HG03196 (cell line): ENCODE data around the gene IRF4.
"Not testable (repeated sequence)": the region's sequence is repeated elsewhere in the genome, so short reads cannot be mapped to it uniquely, and the experiment has no call there.

Experiments
- ATAC-seq: cut with Tn5 transposase; IDR thresholded peaks from one replicate; pipeline ENCODE4 v1.9.1; 2021; ENCODE audit not compliant: unreplicated experiment

Gene IRF4

DNA sequence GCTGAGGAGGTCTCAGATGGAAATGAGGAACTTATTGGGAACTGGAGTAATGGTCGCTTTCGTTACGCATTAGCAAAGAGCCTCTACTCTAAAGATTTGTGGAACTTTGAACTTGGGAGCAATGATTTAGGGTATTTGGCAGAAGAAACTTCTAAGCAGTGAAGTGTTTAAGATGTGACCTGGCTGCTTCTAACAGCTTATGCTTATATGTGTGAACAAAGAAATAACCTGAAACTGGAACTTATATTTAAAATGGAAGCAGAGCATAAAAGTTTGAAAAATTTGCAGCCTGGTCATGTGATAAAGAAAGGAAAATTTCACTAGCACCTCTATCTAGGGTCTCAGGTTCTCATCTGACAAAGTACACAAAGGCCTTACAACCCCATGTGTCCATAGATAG, 23.5 kb downstream of the IRF4 start:
- no peak for ATAC-seq

DNA sequence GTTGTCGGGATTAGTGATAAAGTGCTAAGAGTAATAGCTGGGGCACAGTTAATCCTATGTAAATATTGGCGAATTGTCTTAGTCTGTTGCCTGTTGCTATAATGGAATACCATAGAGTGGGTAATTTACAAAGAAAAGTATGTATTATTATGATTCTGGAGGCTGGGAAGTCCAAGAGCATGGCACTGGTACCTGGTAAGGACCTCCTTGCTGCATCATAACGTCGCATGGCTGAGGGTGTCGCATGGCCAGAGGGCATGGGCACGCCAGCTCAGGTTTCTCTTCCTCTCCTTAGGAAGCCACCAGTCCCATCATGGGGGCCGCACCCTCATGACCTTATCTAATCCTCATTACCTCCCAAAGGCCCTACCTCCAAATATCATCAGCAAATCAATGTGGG, 29.7 kb downstream of the IRF4 start:
- ATAC-seq = no peak

DNA sequence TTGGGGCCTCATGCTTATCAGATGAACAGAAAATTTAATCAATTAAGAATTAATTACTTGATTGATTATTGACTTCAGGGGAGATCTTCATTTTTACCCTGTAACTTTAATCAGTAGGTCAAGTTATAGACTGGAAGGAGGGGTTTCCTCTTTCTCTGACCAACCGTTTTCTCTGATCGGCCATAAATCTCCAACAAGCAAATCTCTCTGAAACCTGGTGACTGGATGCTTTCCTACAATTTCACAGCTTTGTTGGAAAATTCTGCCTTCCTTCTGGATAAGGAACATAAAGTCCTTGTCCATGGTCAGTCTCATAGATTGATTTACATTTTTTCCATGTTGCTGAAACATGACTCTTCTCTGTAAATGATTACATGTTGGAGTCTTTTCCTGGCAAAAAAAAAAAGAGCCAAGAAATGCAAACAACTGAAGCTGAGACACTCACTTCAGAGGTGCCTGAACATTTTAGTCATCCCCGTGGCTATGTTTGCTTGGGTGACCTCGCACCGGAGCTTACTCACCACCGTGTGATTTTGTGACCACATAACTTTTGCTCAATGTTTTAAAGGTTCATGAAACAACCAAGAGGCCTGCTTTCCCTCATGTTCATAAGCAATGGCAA, 31.0 kb downstream of the IRF4 start:
- ATAC-seq = peak; percentile 74

DNA sequence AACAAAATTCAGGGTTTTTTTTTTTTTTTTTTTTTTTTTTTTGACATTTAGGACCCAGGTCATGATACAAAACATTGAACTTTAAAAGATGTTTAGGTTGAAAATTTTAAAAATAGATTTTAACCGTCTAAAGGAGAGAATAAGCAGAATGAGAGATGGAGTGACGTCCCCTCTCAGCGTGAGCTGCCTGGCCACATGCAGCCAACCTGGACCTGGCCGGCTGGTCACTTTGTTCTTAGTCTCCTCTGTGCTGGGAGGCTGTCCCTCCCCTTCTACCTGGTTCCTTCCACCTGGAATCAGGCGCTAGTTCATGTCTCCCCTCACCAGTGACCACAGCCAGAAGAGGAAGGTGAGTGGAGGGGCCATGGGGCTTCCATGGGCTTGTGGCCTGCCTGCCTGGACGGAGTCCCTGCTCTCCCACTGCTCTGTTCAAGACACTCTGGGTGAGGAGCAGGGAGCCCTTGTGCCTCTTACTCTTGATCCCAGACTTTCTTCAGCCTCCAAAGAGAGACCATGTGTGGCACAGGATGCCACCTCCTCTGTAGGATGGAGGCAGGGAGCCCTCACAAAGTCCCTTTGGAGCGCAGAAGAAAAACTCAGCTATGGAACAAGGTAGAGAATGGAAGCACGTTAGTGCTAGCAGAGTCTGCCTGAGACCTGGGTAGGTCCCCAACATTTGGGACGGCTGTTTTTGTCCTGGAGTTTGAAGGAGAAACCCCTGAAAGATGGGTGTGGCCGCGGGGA, 31.7 kb downstream of the IRF4 start:
- ATAC-seq = no peak

DNA sequence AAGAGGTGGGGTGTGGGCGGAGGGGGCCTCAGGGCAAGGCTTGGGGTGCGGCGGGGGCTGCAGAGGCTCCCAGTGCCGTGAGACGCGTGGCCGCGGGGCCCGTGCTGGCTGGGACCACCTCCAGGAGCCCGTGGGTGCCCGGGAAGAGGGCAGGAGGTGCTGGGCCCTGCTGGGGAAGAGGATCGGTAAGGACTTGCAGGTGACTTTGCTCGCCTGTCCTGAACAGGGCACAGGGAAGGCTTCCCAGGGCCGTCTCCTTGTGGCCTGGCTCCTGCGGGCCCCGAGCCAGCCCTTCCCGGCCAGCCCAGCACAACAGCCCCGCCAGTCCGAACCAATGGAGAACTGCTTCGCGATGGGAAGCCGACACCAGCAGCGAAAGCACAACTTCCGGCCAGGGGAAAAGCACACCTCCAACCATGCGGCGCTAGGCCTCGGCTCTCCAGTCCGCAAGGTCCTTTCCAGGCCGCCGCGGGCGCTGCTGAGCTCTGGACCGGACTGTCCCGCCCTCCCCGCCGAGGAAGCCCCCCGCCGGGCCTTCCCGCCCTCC, 32.3 kb downstream of the IRF4 start:
- ATAC-seq = no peak

DNA sequence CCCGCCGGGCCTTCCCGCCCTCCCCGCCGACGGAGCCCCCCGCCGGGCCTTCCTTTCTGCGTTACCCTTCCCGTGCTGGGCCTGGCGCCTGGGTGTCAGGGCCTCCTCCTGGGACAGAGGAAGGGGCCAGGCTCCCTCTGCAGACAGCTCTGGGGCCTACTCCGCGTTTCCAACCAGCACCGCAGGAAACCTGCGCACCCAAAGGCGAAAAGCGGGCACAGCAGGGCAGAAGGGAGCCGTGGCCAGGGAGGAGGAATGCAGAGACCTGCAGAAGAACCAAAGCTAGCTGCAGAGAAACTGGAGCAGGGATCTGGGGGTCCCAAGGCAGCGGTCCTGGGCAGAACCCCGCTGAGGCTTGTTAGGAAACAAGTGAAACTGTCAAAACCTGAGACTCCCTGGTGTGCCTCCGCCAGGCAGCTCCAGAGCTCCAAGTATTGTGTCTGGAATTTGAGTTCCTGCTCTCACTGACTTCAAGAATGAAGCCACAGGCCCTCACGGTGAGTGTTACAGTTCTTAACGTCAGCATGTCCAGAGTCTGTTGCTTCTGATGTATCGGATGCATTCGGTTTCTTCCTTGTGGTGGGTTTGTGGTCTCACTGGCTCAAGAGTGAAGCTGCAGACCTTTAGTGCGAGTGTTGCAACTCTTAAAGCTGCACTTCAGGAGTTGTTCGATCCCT, 33.3 kb downstream of the IRF4 start:
- ATAC-seq = no peak

DNA sequence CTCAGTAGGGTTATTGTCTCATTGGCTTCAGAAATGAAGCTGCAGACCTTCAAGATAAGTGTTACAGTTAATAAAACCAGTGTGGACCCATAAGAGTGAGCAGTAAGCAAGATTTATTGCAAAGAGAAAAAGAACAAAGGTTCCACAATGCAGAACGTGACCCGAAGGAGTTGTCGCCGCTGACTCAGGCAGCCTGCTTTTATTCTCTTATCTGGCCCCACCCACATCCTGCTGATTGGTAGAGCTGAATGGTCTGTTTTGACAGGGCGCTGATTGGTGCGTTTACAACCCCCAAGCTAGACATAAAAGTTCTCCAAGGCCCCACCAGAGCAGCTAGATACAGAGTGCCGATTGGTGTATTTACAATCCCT, 33.9 kb downstream of the IRF4 start:
- ATAC-seq = not testable (repeated sequence)

DNA sequence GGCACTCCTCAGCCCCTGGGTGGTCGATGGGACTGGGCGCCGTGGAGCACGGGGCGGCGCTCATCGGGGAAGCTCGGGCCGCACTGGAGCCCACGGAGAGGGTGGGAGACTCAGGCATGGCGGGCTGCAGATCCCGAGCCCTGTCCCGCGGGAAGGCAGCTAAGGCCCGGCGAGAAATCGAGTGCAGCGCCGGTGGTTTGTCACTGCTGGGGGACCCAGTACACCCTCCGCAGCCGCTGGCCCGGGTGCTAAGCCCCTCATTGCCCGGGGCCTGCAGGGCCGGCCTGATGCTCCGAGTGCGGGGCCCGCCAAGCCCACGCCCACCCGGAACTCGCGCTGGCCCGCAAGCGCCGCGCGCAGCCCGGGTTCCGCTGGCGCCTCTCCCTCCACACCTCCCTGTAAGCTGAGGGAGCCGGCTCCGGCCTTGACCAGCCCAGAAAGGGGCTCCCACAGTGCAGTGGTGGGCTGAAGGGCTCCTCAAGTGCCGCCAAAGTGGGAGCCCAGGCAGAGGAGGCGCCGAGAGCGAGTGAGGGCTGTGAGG, 34.7 kb downstream of the IRF4 start:
- ATAC-seq = not testable (repeated sequence)

DNA sequence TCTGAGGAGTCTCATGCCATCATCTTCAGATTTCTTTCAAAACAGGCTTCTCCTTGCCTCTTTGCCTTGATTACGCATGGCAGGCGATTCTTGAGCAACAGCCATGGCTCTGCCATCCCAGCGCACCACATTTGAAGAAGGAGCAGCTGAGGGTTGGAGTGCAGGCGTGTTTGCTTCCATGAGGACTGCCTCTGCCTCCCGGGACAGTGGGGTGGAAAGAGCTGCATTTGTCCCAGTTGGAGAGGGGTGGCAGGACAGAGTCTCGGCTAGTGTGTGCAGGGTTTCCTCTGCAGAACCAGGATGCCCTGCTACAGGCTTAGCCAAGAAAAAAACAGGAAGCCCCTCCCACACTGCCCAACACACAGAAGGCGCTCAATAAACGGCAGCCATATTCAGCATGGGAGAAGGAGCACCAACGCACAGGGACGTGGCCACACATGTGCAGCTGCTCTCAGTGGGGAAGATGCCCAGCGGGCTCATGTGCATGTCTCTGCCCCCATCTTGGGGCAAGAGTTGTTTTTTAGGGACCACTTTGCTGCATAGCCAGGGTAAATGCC, 36.6 kb downstream of the IRF4 start:
- no peak for ATAC-seq

DNA sequence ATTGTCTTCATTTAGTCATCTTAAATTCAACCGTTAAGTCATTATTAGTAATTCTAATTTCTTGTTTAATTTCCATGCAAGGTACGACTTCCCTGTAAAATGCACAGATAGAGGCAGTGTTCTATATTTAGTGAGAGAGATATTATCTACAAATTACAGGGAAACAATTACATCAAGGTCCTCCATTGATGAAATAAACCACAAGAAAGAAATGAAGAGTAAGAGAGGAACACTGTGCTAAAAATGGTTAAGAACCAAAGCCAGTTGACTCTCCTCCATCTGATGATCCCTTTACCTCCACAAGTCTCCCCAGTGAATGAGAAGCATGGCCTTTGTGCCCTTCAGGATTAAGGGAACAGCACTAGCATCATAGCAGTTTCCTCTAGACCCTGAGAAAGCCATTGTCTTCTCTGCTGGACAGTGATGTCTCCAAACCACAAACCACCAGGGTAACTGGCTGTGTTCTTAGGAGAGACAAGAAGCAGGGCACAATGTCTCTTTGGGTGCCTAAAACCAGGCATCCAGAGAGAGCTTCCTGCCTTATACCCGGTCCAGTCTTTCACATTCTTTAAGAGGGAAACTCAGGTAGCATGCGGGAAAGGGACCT, 38.1 kb downstream of the IRF4 start:
- no peak for ATAC-seq

DNA sequence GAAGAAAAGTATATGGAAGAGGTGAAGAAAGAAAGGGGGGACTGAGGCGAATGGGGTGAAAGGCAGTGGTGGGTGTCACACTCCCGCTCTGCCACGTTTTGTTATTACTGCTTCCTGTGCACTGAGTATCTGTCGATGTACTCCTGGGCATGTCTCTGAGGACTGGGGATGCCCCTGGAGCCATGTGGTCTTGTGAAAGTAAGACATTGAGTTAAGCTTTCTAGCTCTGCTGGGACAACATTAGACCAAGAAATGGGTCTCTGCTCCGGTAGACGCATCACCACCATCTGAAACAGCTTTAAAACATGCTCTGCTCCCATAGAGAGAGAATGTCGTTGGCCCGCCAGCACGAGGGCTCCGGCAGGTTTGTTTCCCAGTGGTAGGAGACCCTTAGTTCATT, 40.0 kb downstream of the IRF4 start:
- ATAC-seq = peak; percentile 43

DNA sequence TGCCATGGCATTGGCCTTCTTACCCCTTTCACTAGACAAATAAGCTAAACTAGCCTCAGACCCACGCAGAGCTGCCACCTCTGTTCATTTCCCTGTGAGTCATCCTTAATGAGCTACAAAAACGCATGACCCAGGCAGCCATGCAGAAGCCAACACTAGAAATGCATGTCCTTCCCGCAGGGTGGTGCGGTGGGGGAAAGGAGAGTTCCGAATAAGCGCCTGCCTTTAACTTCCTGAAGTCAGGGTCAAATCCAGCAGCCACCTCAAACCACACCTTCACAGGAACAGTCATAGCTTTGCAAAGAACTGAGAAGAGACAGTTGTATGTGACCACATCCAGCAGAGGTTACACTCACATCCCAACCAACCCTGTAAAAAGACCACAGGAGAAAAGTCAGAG, 40.4 kb downstream of the IRF4 start:
- no peak for ATAC-seq

DNA sequence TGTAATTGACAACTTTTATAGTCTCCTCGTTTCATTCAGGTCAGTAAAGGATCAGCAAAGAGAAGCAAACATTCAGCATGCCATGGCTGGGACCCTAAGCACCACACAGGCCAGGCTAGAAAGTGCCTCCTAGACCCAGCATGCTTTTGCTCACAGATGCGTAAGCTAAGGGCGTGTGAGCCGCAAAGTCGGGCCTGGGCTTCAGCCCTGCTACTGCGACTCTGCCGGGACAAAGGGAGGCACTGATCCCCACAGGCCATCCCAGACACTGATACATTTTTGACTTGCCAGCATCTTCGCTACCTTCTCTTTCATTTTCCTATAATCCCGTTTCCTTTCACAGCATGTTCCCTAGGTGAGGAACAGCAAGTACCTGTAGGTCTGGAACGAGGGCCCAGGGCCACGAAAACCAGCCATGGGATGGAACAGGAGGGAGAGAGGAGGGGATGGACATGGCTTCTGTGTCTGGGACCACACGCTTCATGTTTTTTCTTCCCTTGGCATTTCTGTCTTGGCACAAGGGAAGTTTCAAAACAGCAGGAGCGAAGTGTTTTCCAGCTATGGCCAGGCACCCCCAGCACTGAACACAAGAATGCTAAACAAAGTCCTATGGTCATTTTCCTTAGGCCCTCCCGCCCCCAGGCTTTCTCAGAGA, 42.6 kb downstream of the IRF4 start:
- no peak for ATAC-seq

DNA sequence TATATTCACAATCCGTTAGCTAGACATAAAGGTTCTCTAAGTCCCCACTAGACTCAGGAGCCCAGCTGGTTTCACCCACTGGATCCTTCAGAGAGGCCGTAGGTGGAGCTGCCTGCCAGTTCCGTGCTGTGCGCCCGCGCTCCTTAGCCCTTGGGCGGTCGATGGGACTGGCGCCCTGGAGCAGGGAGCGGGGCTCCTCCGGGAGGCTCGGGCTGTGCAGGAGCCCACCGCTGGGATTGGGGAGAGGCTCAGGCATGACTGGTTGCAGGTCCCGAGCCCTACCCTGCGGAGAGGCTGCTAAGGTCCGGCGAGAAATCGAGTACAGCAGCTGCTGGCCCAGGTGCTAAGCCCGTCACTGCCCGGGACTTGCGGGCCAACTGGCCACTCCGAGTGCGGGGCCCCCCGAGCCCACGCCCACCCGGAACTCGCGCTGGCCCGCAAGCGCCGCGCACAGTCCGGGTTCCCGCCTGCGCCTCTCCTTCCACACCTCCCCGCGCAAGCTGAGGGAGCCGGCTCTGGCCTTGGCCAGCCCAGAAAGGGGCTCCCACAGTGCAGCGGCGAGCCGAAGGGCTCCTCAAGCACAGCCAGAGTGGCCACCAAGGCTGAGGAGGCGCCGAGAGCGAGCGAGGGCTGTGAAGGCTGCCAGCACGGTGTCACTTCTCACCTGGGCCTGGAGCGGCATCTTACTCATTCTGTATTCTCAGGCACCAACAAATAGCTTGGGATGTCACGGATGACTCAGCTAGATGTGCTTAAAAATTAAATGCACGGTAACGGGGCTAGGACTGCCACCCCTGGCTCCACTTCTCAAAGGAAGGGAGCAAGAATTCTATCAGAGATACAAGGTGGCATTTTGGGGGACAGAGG, 44.1 kb downstream of the IRF4 start:
- ATAC-seq = no peak

DNA sequence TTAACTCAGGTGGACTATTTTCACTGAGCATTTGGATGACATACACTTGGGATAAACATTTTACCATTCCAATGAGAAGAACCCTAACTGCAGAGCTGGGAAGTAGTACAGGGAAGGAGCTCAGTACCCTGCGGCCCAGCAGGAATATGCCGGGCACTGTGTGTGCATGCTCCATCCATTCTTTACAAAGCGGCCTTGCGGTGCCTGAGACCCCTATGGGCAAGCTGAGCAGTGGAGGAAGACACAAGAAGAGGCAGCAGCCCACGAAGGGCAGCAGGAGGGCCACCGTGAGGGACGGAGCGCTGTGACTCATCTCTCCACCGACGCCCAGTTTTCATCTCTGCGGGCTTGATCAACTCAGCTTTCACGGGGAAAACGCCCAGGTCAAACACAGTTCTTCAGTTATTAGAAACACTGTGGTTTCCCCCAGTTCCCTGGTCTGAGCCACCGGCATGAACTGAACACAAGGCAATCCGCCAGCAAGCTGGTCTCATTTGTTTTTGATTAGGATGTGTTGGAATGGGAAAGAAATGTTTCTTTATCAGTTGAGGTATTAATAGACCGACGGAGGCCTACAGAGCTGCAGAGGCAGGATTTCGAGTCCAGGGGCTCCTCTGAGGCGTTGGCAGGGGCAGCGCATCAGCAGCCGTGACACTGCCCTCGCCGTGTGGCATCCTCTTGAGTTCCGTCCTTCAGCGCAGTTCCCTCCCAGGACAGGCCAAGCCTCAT, 44.9 kb downstream of the IRF4 start:
- no peak for ATAC-seq

DNA sequence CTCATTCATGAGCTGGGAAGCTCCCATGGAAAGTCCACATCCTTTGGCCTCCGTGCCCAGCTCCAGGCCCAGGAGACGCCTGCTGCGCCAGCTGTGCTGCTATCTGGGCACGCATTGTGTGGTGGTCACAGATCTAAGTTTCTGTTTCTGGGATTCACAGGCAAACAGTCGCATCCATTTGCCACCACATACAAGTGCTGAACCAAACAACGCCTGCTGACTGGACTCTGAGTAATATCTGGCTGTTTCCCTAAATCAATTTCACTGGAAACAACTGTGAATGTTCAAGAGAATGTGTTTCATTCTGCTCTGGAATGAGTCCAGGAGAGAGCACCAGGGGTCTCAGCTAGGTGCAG, 45.5 kb downstream of the IRF4 start:
- no peak for ATAC-seq

DNA sequence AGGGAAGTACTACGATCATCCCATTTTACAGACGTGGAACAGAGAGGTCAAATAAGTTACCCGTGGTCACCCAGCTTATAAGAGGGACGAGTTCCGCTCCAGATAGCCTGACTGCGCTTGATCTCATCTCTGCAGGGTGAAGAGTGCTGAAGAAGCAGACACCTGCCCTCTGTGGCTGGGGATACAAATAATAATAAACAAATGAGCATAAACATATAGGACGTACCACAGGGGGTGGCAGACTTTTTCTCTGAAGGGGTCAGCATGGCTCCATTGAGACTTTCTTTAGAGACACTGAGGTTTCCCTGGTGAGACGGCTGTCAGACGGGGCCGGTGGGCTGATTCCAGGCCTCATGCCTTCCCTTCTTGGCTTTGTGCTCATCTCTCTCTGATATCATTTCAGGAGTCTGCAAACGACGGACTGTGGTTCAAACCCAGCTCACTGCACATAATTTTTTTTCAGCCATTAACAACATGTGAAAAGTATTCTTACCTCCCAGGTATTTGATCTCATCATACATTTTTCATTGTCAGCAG, 47.1 kb downstream of the IRF4 start:
- no peak for ATAC-seq

DNA sequence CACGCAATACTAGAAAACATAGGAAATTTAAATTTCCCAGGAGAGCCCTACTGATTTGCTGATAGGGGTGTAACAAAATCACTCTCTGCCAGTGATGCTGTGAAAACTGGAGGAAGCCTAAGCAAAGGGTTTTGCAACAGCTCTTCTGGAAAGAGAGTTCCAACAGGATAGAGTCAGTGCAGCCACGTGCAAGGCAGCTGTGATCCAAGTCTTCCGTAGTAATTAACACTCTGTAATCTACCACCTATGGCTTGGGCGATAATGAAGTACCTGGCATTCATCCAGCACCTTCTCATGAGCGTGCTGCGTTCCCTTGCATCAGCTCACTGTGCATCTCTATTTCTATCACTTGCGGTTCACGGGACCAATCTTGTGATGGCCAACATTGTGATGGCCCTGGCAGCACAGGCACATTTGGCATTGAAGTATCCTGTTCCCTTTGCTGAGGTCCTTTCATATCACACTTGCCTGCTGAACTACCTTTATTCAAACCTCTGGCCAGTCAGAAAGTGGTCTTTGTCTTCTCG, 48.2 kb downstream of the IRF4 start:
- no peak for ATAC-seq
